Stimulated activated CD4-positive, alpha-beta T cell treated with anti-CD3 and anti-CD28 coated beads, Interleukin-15, amount 100 ng/mL, for 1 hour (primary cell): ENCODE results near the gene NLGN1.

Source experiments
- DNase-seq, 2 donors: peaks; one replicate each; pipeline ENCODE4 v3.0.0-alpha.2; 2020; ENCODE audit warnings: low read depth in 1 of 2, low spot score in 1 of 2

Gene NLGN1

GRCh38 chr3:173954647-173955046 lies 557.1 kb downstream of the NLGN1 start:
- no peak for DNase-seq

- DNase-seq, result no peak
Measured at GRCh38 chr3:173957646-173958045, 560.1 kb downstream of the NLGN1 start.

- no peak for DNase-seq
Measured at GRCh38 chr3:173958805-173959204, 561.3 kb downstream of the NLGN1 start.

- DNase-seq, result no peak
Measured at GRCh38 chr3:173970281-173970680, 572.7 kb downstream of the NLGN1 start.

- DNase-seq, result no peak
Measured at GRCh38 chr3:173976281-173976680, 578.7 kb downstream of the NLGN1 start.

- no peak for DNase-seq
Measured at GRCh38 chr3:173977747-173978146, 580.2 kb downstream of the NLGN1 start.

GRCh38 chr3:173983343-173983742 lies 585.8 kb downstream of the NLGN1 start:
- no peak for DNase-seq

GRCh38 chr3:173986861-173987410 lies 589.4 kb downstream of the NLGN1 start:
- no peak for DNase-seq

GRCh38 chr3:173988909-173989308 lies 591.4 kb downstream of the NLGN1 start:
- DNase-seq, result no peak

- DNase-seq, result no peak
Measured at GRCh38 chr3:173992416-173992815, 594.9 kb downstream of the NLGN1 start.

GRCh38 chr3:173993299-173993698 lies 595.8 kb downstream of the NLGN1 start:
- no peak for DNase-seq

GRCh38 chr3:174000675-174001074 lies 603.1 kb downstream of the NLGN1 start:
- no peak for DNase-seq

GRCh38 chr3:174002543-174002942 lies 605.0 kb downstream of the NLGN1 start:
- DNase-seq, result no peak

- no peak for DNase-seq
Measured at GRCh38 chr3:174010907-174011306, 613.4 kb downstream of the NLGN1 start.

GRCh38 chr3:174016186-174016585 lies 618.6 kb downstream of the NLGN1 start:
- DNase-seq, result no peak

- DNase-seq, result no peak
Measured at GRCh38 chr3:174020156-174020555, 622.6 kb downstream of the NLGN1 start.

GRCh38 chr3:174023421-174023820 lies 625.9 kb downstream of the NLGN1 start:
- DNase-seq, result no peak

- no peak for DNase-seq
Measured at GRCh38 chr3:174028673-174029072, 631.1 kb downstream of the NLGN1 start.

- DNase-seq, result no peak
Measured at GRCh38 chr3:174035328-174035886, 637.9 kb downstream of the NLGN1 start.

GRCh38 chr3:174046311-174046710 lies 648.8 kb downstream of the NLGN1 start:
- DNase-seq, result no peak

GRCh38 chr3:174049472-174049871 lies 651.9 kb downstream of the NLGN1 start:
- DNase-seq, result no peak

- no peak for DNase-seq
Measured at GRCh38 chr3:174051191-174051590, 653.6 kb downstream of the NLGN1 start.

GRCh38 chr3:174058804-174059203 lies 661.3 kb downstream of the NLGN1 start:
- no peak for DNase-seq
